ENCODE results near the gene GRAMD1A.
"Not testable (repeated sequence)": the region's sequence is repeated elsewhere in the genome, so short reads cannot be mapped to it uniquely, and the experiment has no call there.

Gene GRAMD1A

GRCh38 chr19:34995551-34995950 lies 4.6 kb upstream of the GRAMD1A start:
- TF ChIP-seq CTCF (IDR thresholded peaks at IDR 0.05; ENCODE audit: low read depth, low read length), result no peak
- H3K4me3 ChIP-seq (ENCODE audit: low read depth, low read length), result no peak overlapping the region
- in situ Hi-C loops (cut with HindIII; ENCODE audit: low sequenced_read_pairs), result no loop called here
- DNase-seq (ENCODE audit: low read depth, low spot score), result no peak

DNA sequence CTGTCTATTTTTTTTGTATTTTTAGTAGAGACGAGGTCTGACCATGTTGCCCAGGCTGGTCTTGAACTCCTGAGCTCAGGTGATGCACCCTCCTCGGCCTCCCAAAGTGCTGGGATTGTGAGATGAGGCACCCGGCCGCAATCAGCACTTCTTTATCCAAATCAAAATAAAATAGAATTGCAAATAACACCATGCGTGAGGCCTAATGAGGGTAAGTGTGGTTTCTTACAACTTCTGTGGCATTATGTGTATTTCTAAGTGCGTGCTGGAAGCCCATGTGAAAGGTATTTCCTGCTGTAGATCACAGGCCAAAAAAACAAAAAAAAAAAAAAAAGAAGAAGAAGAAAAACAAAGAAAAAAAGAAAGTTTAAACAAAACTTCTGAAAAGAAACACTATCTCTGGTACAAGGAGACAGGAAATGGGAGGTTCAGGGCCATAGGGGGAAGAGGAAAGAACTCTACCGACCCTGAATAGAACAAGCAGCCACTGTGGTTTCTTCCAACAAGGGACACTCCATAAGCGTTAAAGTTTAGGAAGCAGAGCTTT lies 3.0 kb upstream of the GRAMD1A start:
- in situ Hi-C loops (cut with HindIII; ENCODE audit: low sequenced_read_pairs), result no loop called here
- no peak for TF ChIP-seq CTCF (IDR thresholded peaks at IDR 0.05; ENCODE audit: low read depth, low read length)
- no peak overlapping the region for H3K4me3 ChIP-seq (ENCODE audit: low read depth, low read length)
- DNase-seq (ENCODE audit: low read depth, low spot score), result no peak

- DNase-seq (ENCODE audit: low read depth, low spot score); H3K4me3 ChIP-seq (ENCODE audit: low read depth, low read length); in situ Hi-C loops (cut with HindIII; ENCODE audit: low sequenced_read_pairs): not testable (repeated sequence)
Observed at GRCh38 chr19:34998224-34998623, 1.9 kb upstream of the GRAMD1A start.

DNA sequence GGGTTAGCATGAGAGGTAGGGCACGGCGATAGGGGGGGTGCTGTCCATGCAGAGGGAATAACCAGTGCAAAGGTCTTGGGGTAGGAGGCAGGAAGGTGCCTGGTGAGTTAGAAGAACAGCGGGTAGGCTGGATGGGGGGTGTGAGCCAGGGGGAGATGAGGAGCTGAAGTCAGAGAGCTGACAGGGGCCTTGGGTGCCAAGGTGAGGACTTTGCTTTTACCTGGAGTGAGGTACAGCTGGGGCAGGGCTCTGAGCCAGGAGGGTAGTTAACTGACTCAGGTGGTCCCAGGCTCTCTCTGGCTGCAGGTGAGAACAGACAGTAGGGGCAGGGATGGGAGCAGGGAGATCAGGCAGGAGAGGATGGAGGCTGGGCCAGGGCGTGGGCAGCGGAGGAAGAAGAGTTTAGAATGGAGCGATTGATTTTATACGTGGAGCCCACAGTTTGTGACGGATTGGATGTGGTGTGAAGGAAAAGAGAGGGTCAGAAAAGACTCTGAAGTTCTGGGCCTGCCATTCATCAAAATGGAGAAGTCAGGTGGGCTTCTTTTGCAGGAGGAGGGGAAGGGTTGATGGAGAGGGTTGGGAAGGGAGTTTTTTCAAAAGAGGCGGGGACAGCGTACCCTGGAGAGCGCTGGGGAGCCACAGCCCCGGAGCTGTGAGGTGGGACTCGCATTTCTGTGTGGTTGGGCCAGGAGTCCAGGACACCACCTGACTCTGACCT lies 1.2 kb upstream of the GRAMD1A start:
- TF ChIP-seq CTCF (IDR thresholded peaks at IDR 0.05; ENCODE audit: low read depth, low read length), result no peak
- peak overlapping the region; percentile 75 for H3K4me3 ChIP-seq (ENCODE audit: low read depth, low read length)
- in situ Hi-C loops (cut with HindIII; ENCODE audit: low sequenced_read_pairs), result no loop called here
- no peak for DNase-seq (ENCODE audit: low read depth, low spot score)

DNA sequence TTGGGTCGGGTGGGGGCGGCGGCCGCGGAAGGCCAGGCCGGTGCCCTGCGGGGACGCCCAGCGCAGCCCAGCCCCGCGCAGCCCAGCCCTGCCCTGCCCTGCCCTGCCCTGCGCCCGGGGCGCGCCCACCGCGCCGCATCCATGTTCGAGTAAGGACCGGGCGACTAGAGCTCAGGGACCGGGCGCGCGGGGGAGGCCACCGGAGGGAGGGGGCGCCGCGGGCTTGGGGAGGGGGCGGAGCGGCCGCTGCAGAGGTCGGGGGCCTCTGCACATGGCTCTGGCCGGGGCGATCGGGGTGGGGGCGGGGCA lies 169 bp downstream of the GRAMD1A start:
- in situ Hi-C loops (cut with HindIII; ENCODE audit: low sequenced_read_pairs), result no loop called here
- H3K4me3 ChIP-seq (ENCODE audit: low read depth, low read length), result peak overlapping the region; percentile 75
- no peak for TF ChIP-seq CTCF (IDR thresholded peaks at IDR 0.05; ENCODE audit: low read depth, low read length)
- DNase-seq (ENCODE audit: low read depth, low spot score), result no peak

DNA sequence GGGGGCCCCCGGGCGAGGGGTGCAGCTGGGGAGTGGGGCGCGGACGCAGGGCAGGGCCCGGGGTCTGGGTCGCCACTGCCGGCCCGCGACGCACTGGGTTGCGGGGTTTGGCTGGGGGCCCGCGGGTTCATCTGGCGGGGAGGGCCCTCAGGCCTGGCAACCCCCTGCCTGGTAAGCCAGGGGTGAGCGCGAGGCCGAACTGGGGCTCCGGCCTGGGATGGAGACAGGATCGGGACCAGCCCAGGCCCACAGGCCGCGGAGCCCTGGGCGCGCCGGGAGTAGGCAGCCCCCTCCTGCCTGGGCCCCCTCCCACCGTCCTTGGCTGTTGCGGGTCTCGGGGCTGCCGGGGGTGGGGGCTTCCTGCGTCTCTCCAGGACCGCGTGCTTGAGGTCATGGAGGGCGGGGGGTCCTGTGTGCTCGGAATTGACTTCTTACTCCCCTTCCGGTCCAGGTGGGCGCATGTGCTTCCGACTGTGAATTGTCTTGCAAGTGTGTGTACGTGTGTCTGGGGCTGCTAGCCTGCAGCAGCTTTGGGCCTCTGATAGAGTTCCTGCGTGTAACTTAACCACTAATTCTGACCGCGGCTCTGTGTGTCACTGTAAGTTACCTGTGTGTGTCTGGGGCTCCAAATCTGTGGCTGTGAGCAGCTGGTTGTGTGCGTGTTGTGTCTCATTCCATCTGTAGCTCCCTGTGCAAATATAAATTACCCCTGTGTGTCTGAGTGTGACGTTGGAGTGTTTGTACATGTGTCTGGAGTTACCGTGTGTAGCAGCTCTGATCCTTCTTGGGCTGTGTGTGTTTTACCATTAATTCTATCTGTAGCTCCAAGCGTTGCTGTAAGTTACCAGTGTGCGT lies 751 bp downstream of the GRAMD1A start:
- peak overlapping the region; percentile 75 for H3K4me3 ChIP-seq (ENCODE audit: low read depth, low read length)
- no peak for TF ChIP-seq CTCF (IDR thresholded peaks at IDR 0.05; ENCODE audit: low read depth, low read length)
- peak; percentile 47 for DNase-seq (ENCODE audit: low read depth, low spot score)
- in situ Hi-C loops (cut with HindIII; ENCODE audit: low sequenced_read_pairs), result no loop called here

DNA sequence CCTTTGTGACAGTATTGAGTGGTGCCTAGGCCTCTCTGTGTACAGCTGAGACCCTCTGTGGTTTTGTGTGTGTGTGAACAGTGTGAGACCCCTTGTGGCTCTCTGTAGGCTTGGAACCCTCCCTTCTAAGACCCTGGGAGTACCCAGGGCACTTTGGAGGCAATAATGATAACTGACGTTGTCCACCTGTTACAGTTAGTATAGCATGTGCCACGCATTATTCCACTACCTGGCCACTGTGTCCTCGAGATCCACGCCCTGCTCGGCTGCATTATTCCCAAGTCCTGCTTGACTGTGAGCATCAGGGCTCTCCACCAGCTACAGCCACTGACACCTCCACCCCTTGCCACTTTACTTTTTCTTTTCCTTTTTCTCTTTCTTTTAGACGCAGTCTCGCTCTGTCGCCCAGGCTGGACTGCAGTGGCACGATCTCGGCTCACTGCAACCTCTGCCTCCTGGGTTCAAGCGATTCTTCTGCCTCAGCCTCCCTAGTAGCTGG lies 2.0 kb downstream of the GRAMD1A start:
- TF ChIP-seq CTCF (IDR thresholded peaks at IDR 0.05; ENCODE audit: low read depth, low read length), result no peak
- no peak overlapping the region for H3K4me3 ChIP-seq (ENCODE audit: low read depth, low read length)
- in situ Hi-C loops (cut with HindIII; ENCODE audit: low sequenced_read_pairs), result no loop called here
- no peak for DNase-seq (ENCODE audit: low read depth, low spot score)

Data from astrocyte of the spinal cord (primary cell).